H9 (cell line): ENCODE measurements around the gene ZNF816. TPM values are rescaled to one million over a fixed set of nuclear protein-coding genes. Genes with fewer than 3 reads are reported as not detected.
A peak's percentile ranks its signal among the peaks of the same experiment; 100 is the strongest.

ENCODE experiments used
- DNase-seq: peaks from one replicate; pipeline ENCODE4 v3.0.0-alpha.2; 2017
- H2AFZ ChIP-seq: one replicate; pipeline ENCODE4 v1.6.1; 2013; ENCODE audit warnings: mild to moderate bottlenecking, low read length, control low read depth, moderate library complexity
- H2AK5ac ChIP-seq: 2 replicates; pipeline ENCODE4 v1.6.1; 2013; ENCODE audit warnings: low read length, control low read depth, mixed read lengths; ENCODE audit not compliant: insufficient read length
- H2BK120ac ChIP-seq: one replicate; pipeline ENCODE4 v1.6.1; 2013; ENCODE audit warnings: low read depth, mild to moderate bottlenecking, low read length, control low read depth, inconsistent platforms; ENCODE audit not compliant: poor library complexity, severe bottlenecking
- H2BK12ac ChIP-seq: 2 replicates; pipeline ENCODE4 v1.6.1; 2013; ENCODE audit warnings: low read length, control low read depth, mixed read lengths, low read depth; ENCODE audit not compliant: insufficient read length
- H2BK15ac ChIP-seq: 2 replicates; pipeline ENCODE4 v1.6.1; 2013; ENCODE audit warnings: low read depth, low read length, control low read depth
- H2BK20ac ChIP-seq: one replicate; pipeline ENCODE4 v1.6.1; 2013; ENCODE audit warnings: low read depth, mild to moderate bottlenecking, low read length, control low read depth, inconsistent platforms; ENCODE audit not compliant: poor library complexity, severe bottlenecking
- H2BK5ac ChIP-seq: 2 replicates; pipeline ENCODE4 v1.6.1; 2013; ENCODE audit warnings: low read length, control low read depth, mixed read lengths; ENCODE audit not compliant: insufficient read length
- H3K14ac ChIP-seq: 2 replicates; pipeline ENCODE4 v1.6.1; 2013; ENCODE audit warnings: low read length, control low read depth; ENCODE audit not compliant: insufficient read depth
- H3K18ac ChIP-seq: 2 replicates; pipeline ENCODE4 v1.6.1; 2013; ENCODE audit warnings: low read depth, mild to moderate bottlenecking, mixed read lengths, low read length, control low read depth; ENCODE audit not compliant: insufficient read length
- H3K23ac ChIP-seq: 2 replicates; pipeline ENCODE4 v1.6.1; 2013; ENCODE audit warnings: low read length, control low read depth, mixed read lengths, low read depth; ENCODE audit not compliant: insufficient read length
- H3K23me2 ChIP-seq: 2 replicates; pipeline ENCODE4 v1.6.1; 2013; ENCODE audit warnings: low read depth, mild to moderate bottlenecking, mixed read lengths, low read length, control low read depth; ENCODE audit not compliant: insufficient read length, poor library complexity, severe bottlenecking
- H3K27ac ChIP-seq: 2 replicates; pipeline ENCODE4 v1.5.1; 2013; ENCODE audit warnings: low read length, control low read depth, mixed read lengths, low read depth; ENCODE audit not compliant: insufficient read length
- H3K27me3 ChIP-seq: 2 replicates; pipeline ENCODE4 v1.6.1; 2013; ENCODE audit warnings: low read length, control low read depth, inconsistent platforms; ENCODE audit not compliant: insufficient read depth
- H3K4ac ChIP-seq: 2 replicates; pipeline ENCODE4 v1.6.1; 2013; ENCODE audit warnings: low read depth, mild to moderate bottlenecking, control low read depth, inconsistent platforms, low read length, moderate library complexity
- H3K4me1 ChIP-seq: 2 replicates; pipeline ENCODE4 v1.6.1; 2013; ENCODE audit warnings: low read length, control low read depth, inconsistent platforms; ENCODE audit not compliant: insufficient read depth
- H3K4me2 ChIP-seq: 2 replicates; pipeline ENCODE4 v1.6.1; 2013; ENCODE audit warnings: low read length, control low read depth, mixed read lengths; ENCODE audit not compliant: insufficient read length, insufficient read depth
- H3K56ac ChIP-seq: 2 replicates; pipeline ENCODE4 v1.6.1; 2013; ENCODE audit warnings: low read depth, mild to moderate bottlenecking, mixed read lengths, low read length, control low read depth; ENCODE audit not compliant: insufficient read length
- H3K79me1 ChIP-seq: 2 replicates; pipeline ENCODE4 v1.6.1; 2013; ENCODE audit warnings: low read depth, mild to moderate bottlenecking, moderate library complexity, low read length, control low read depth, inconsistent platforms; ENCODE audit not compliant: insufficient read depth, poor library complexity, severe bottlenecking
- H3K79me2 ChIP-seq: 2 replicates; pipeline ENCODE4 v1.6.1; 2013; ENCODE audit warnings: low read length, control low read depth, inconsistent platforms; ENCODE audit not compliant: insufficient read depth
- H3K9ac ChIP-seq: 2 replicates; pipeline ENCODE4 v1.6.1; 2013; ENCODE audit warnings: low read length, control low read depth, mixed read lengths; ENCODE audit not compliant: insufficient read length; ENCODE audit errors: extremely low read depth
- H3K9me3 ChIP-seq: one replicate; pipeline ENCODE4 v1.6.1; 2013; ENCODE audit warnings: low read depth, low read length, inconsistent platforms; ENCODE audit not compliant: control insufficient read depth
- H3T11ph ChIP-seq: one replicate; pipeline ENCODE4 v1.6.1; 2013; ENCODE audit warnings: mild to moderate bottlenecking, low read length, control low read depth, inconsistent platforms
- H4K20me1 ChIP-seq: one replicate; pipeline ENCODE4 v1.6.1; 2013; ENCODE audit not compliant: control insufficient read depth, insufficient read length, insufficient read depth
- H4K5ac ChIP-seq: 2 replicates; pipeline ENCODE4 v1.6.1; 2013; ENCODE audit warnings: low read depth, mild to moderate bottlenecking, mixed read lengths, low read length, control low read depth; ENCODE audit not compliant: insufficient read length
- H4K8ac ChIP-seq: replicated peaks from 2 replicates; pipeline ENCODE4 v1.6.1; 2013; ENCODE audit warnings: low read length, control low read depth, mixed read lengths, low read depth; ENCODE audit not compliant: insufficient read length
- H4K91ac ChIP-seq: 2 replicates; pipeline ENCODE4 v1.6.1; 2013; ENCODE audit warnings: low read depth, mild to moderate bottlenecking, moderate library complexity, mixed read lengths, low read length, control low read depth; ENCODE audit not compliant: insufficient read length
- H3K27ac Mint-ChIP-seq, 3 experiments: 2 replicates in 2 of 3; 3 replicates in 1 of 3; pipeline ENCODE4 v1.8.0; 2020 to 2021; ENCODE audit warnings: mixed read lengths in 3 of 3, mild to moderate bottlenecking in 1 of 3, moderate library complexity in 1 of 3
- H3K27me3 Mint-ChIP-seq: 2 replicates; pipeline ENCODE4 v1.8.0; 2021; ENCODE audit warnings: low read depth, mild to moderate bottlenecking, moderate library complexity, mixed read lengths
- H3K36me3 Mint-ChIP-seq, 3 experiments: 2 replicates in 2 of 3; 3 replicates in 1 of 3; pipeline ENCODE4 v1.8.0; 2020 to 2021; ENCODE audit warnings: low read depth in 3 of 3, mixed read lengths in 3 of 3; ENCODE audit not compliant: insufficient read depth in 1 of 3
- H3K4me1 Mint-ChIP-seq, 2 experiments: 2 replicates each; pipeline ENCODE4 v1.8.0; 2020; ENCODE audit warnings: mixed read lengths in 2 of 2
- H3K4me3 Mint-ChIP-seq, 2 experiments: 2 replicates in 1 of 2; 3 replicates in 1 of 2; pipeline ENCODE4 v1.8.0; 2020 to 2021; ENCODE audit warnings: mild to moderate bottlenecking in 2 of 2, mixed read lengths in 2 of 2, moderate library complexity in 1 of 2
- H3K9me3 Mint-ChIP-seq, 2 experiments: 2 replicates in 1 of 2; 3 replicates in 1 of 2; pipeline ENCODE4 v1.8.0; 2020; ENCODE audit warnings: mild to moderate bottlenecking in 2 of 2, mixed read lengths in 2 of 2, moderate library complexity in 1 of 2
- CTCF ChIP-seq: fragments of 200-600 bp; sonication (generic); conservative IDR thresholded peaks from 3 replicates; pipeline ENCODE4 v1.8.0; 2021; ENCODE audit warnings: antibody characterized with exemption, mild to moderate bottlenecking
- WGBS: extraction: QIAGEN DNeasy Blood & Tissue Kit; methylation state at CpG from one replicate; pipeline ENCODE4 v1.1.7; 2013; ENCODE audit warnings: missing lambda C conversion rate, low lambda C conversion rate, mixed read lengths; ENCODE audit not compliant: insufficient read length; ENCODE audit errors: extremely low coverage; 5-methylcytosine and 5-hydroxymethylcytosine counted together
- total RNA-seq: library from RNA; stranded (reverse); gene quantifications from 2 replicates; pipeline ENCODE4 v1.2.1, GENCODE V29; 2021

ZNF816 gene
- total RNA-seq, 1 experiment from 2014 or later = 15.1 TPM

- H3K27ac Mint-ChIP-seq = peak overlapping the region in 2 of 3 experiments; percentile 3 to 82; a peak in 1 of 7 replicates
- Histone ChIP-seq H3K79me2 (no peaks in the 10 kb centered on the region), H3K27ac (no peak overlapping the region), H4K20me1 (no peaks in the 10 kb centered on the region), H4K5ac (no peak overlapping the region), H3K56ac (no peak overlapping the region), H3K9ac (no peak overlapping the region), H2AFZ (no peak overlapping the region), H3K14ac (no peak overlapping the region), H3K18ac (no peak overlapping the region), H4K8ac (no peak overlapping the region), H3K23me2 (no peaks in the 10 kb centered on the region), H2BK5ac (no peak overlapping the region), H2BK20ac (no peak overlapping the region), H2BK12ac (no peak overlapping the region), H4K91ac (no peak overlapping the region), H3K4me1 (no peaks in the 10 kb centered on the region), H3K27me3 (no peaks in the 10 kb centered on the region), H3T11ph (no peak overlapping the region), H3K23ac (no peak overlapping the region), H3K4ac (no peak overlapping the region), H3K4me2 (peak overlapping the region; percentile 66), H2BK120ac (no peak overlapping the region), H2BK15ac (no peak overlapping the region), H3K79me1 (no peaks in the 10 kb centered on the region), H3K9me3 (no peaks in the 10 kb centered on the region), H2AK5ac (no peak overlapping the region)
- TF ChIP-seq CTCF = no peak
- peak overlapping the region; percentile 90 to 97 for H3K4me3 Mint-ChIP-seq
- no CpG with 5 or more reads among the region's 18 CpGs for WGBS
- H3K36me3 Mint-ChIP-seq = peaks cover 22 to 42% (median 33%) of the 10 kb centered on the region in 3 experiments; a peak in 6 of 7 replicates
- H3K9me3 Mint-ChIP-seq = no peaks in the 10 kb centered on the region; a peak in 1 of 5 replicates
- no peaks in the 10 kb centered on the region; the same call in 1 of the 2 replicates for H3K27me3 Mint-ChIP-seq
- peak; percentile 79 for DNase-seq
- H3K4me1 Mint-ChIP-seq = peaks cover 25% of the 10 kb centered on the region in 2 experiments
These were observed 38.7 kb downstream of the ZNF816 start for GRCh38 chr19:52923778-52924593.
